Stimulated activated CD8-positive, alpha-beta memory T cell treated with anti-CD3 and anti-CD28 coated beads, Interleukin-2, amount 100 ng/mL, for 1 hour (primary cell): ENCODE measurements around the gene SYNC.
"Not testable (repeated sequence)": the region's sequence is repeated elsewhere in the genome, so short reads cannot be mapped to it uniquely, and the experiment has no call there.

ENCODE experiments used
- DNase-seq, 2 donors: peaks; one replicate each; pipeline ENCODE4 v3.0.0-alpha.2; 2020; ENCODE audit warnings: low read depth in 2 of 2

Gene SYNC

DNA sequence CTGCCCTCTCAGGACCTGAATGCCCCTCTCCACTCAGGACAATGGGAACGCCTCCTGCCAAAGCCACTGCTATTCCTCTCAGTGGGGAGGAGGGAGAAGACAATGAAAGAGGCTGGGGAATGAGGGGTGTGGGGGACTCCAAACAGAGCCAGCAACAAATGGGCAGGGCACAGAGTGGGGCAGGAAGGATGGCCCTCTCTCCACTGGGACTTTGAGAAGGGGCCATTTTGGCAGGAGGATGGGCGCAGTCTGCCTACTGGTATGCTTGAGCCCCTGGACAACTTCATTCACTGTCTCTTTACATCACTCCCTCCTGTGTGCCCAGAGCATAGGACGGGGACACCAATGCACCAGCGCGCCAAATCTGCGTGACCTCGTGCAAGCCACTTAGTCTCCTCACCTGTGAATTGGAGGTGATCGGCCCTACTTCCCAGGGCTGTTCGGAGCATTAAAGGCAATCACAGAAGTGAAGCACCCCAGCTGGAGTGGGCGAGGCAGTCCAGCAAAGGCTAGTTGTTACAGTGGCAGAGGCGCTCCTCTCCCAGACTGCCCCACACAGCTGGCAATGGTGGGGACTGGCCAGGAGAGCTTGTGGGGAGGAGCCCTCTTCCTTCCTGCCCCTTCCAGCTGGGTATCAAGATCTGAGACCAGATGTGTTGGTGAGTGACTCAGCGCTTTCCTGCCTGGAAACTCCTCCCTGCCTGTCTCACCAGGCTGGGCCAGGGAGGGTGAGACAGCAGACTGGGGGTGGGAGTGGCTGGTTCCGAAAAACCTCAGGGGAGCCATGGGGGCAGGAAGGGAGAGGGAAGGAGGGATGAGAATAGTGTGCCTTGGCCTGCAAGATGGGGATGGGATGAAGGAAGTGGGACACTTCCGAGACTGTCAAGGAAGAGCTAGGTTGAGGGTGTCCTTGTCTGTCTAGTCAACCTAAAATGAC, 22.4 kb upstream of the SYNC start:
- DNase-seq, result no peak

DNA sequence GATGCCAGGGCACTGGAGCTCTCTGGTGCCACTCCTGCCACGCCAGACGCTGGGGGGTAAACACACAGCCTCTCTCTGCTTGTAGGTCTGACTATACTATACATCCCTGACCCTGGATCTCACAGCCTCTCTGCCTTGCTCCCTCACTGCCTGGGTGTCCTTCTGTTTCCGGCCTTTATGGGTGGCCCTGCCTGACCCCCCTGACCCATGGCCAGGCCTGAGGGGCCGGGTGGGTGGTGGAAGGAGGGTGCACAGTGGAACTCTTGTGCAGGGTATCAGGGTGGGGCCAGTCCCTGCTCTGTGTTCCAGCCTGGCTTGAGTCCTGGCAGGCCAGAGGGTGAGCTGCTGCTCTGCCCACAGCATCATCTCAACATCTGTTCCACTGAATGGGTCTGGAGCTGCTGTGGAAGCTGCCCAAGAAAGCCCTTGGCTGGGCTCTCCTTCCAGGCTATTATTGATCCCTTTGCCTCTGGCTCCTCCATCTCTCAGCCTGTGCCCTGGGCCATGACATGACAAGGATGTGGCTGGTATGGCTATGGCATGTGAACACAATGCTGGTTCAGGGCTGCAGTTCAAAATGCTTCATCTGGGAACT, 17.2 kb upstream of the SYNC start:
- DNase-seq, result no peak

GRCh38 chr1:32718527-32718926, 16.0 kb upstream of the SYNC start:
- DNase-seq, result no peak

DNA sequence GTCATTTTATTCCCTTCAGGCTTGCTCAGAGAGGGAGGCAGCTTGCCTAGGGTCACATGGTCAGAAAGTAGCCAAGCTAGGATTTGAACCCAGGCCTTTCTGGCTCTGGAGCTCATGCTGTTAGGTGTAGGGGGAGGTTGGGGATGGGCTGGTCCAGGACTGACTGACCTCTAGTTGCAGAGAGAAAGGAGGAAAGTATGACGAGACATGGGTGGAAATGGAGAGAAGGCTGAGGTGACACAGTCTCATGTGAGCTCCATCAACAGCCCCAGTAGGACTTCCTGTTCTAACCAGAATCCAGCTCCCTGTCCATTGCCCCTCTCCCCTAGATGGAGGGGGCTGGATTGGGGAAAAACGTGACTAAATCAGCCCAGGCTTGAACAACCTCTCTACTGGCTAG, 15.5 kb upstream of the SYNC start:
- no peak for DNase-seq

- DNase-seq, result no peak
Observed at GRCh38 chr1:32717503-32717902, 14.9 kb upstream of the SYNC start.

GRCh38 chr1:32716312-32717148, 14.0 kb upstream of the SYNC start:
- DNase-seq, result peak in 1 of 2 donors; percentile 9

DNA sequence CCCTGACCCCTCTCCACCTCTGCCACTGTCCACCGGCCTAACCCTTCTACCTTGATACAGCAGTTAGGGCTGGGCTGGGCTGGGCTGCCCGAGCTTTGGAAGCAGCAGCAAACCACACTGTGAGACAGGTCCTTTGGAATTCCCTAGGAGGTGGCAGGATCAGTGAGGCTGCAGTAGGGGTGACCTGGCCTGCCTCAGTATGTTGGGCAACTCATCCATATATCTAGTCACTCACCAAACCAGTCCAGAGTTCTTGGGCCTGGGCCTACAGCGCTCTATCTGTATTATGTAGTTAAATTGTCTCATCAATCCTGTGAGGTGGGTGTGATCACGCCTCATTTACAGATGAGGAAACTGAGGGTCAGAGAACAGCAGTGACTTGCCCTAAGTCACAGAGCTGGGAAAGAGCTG, 13.3 kb upstream of the SYNC start:
- no peak for DNase-seq

- DNase-seq, result no peak
Observed at GRCh38 chr1:32714277-32714676, 11.7 kb upstream of the SYNC start.

DNA sequence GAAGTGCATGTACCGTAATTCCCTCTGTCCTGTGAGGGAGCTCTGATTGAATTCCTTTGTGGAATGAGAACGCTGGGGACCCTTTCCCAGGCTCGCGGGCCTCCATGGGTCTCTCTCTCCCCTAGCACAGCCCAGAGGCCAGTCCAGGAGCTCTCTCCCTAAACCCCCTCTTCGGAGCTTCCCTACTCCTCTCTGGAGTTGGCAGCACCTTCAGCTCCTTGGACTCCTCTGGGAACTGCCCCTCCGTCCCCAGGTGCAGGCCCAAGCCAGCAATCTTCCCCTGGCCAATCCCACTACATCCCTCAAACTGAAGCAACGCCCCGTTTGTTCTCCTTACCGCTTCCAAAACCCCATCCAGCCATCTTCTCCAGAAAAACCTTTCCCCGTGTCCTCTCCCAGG, 10.5 kb upstream of the SYNC start:
- no peak for DNase-seq

GRCh38 chr1:32711221-32711620, 8.7 kb upstream of the SYNC start:
- not testable (repeated sequence) for DNase-seq

DNA sequence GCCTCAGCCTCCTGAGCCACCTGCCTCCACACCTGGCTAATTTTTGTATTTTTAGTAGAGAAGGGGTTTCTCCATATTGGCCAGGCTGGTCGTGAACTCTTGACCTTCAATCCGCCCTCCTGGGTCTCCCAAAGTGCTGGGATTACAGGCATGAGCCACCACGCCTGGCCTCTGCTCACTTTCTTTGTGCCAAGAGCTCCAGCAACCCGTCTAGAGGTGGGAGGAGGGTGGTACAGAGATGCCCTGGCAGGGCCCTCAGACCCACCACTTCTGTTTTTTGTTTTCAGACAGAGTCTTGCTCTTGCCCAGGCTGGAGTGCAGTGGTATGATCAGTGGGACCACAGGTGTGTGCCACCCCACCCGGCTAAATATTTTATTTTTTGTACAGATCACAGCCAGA, 6.9 kb upstream of the SYNC start:
- DNase-seq, result no peak

DNA sequence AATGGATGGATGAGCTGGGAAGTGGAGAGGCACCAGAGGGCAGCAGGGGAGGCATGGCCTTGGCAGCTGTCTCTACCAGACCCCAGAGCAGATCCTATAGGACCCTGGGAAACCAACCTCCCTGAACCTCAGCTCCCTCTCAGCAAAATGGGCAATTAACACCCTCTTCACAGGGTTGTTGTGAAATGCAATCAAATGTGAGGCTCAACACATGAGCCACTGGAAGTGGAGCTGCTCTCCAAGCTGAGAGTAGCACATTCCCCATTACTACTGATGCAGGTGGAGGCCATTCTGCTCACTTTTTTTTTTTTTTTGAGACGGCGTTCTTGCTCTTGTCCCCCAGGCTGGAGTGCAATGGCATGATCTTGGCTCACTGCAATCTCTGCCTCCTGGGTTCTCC, 6.5 kb upstream of the SYNC start:
- no peak for DNase-seq

- no peak for DNase-seq
Observed at GRCh38 chr1:32706491-32706890, 3.9 kb upstream of the SYNC start.

DNA sequence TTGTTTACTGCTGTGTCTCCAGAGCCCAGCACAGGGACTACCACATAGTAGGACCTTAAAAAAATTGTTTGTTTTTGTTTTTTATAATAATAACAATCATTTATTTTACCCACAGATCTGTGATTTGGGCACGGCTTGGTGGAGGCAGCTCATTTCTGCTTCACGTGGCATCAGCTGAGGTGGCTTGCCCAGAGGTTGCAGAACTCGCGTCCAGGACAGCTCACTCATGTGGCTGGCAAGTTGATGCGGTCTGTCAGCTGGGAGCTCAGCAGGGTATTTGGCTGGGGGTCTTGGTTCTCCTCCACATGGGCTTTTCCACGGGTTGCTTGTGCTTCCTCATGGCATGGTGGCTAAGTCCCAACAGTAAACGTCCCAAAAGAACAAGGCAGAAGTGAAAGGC, 2.9 kb upstream of the SYNC start:
- no peak for DNase-seq

- DNase-seq, result no peak
Observed at GRCh38 chr1:32703479-32704291, 1.1 kb upstream of the SYNC start.

GRCh38 chr1:32701951-32702598, 495 bp downstream of the SYNC start:
- no peak for DNase-seq

- no peak for DNase-seq
Observed at GRCh38 chr1:32701421-32701911, 1.1 kb downstream of the SYNC start.

- not testable (repeated sequence) for DNase-seq
Observed at GRCh38 chr1:32696996-32697395, 5.6 kb downstream of the SYNC start.

DNA sequence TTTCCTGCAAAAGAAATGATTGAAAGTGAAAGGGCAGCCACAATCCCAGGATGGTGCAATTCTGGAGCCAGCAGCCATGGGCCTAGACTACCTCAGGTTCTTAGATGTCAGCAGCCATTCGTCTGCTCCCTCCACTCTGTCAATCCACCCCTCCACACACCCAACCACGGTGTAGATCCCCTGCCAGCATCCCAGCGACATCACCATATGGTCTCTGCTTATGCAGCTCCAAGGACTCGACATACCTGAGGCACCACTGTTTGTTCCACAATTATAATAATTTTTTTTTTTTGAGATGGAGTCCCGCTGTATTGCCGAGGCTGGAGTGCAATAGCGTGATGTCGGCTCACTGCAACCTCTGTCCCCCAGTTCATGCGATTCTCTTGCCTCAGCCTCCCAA, 6.5 kb downstream of the SYNC start:
- no peak for DNase-seq

GRCh38 chr1:32695098-32695904, 7.3 kb downstream of the SYNC start:
- DNase-seq, result no peak
